Vagina (tissue), 2 donors: ENCODE measurements around the gene C2CD4A.

ENCODE experiments used
- CTCF ChIP-seq, 3 experiments: fragments of 450-650 bp in 2 of 3; fragments of 200-600 bp in 1 of 3; sonication (generic) in 1 of 3; IDR thresholded peaks; one replicate each; pipeline ENCODE4 v1.5.1; 2017 to 2019; ENCODE audit warnings: antibody characterized with exemption in 3 of 3, mild to moderate bottlenecking in 2 of 3, moderate library complexity in 2 of 3
- POLR2A ChIP-seq, 2 donors: fragments of 450-650 bp; IDR thresholded peaks; one replicate each; pipeline ENCODE4 v1.6.1; 2017; ENCODE audit warnings: antibody characterized with exemption in 2 of 2, mild to moderate bottlenecking in 2 of 2, moderate library complexity in 2 of 2
- POLR2AphosphoS5 ChIP-seq, 2 donors: sonication (generic); formaldehyde crosslinking; IDR thresholded peaks; one replicate each; pipeline ENCODE4 v1.9.0; 2017; ENCODE audit warnings: antibody characterized with exemption in 2 of 2, mild to moderate bottlenecking in 2 of 2, low read depth in 1 of 2; ENCODE audit not compliant: insufficient read depth in 1 of 2

GRCh38 chr15:62026487-62027262 lies 40.1 kb upstream of the C2CD4A start:
- no peak for TF ChIP-seq CTCF (IDR thresholded peaks at IDR 0.05)
- TF ChIP-seq POLR2AphosphoS5 (IDR thresholded peaks at IDR 0.05; ENCODE audit: insufficient read depth in 1 of 2, low read depth in 1 of 2): no peak
- no peak for TF ChIP-seq POLR2A (IDR thresholded peaks at IDR 0.05)
